Right ventricle myocardium superior (tissue), 1 donor: ENCODE data around the gene FAM162A. TPM values are rescaled to one million over a fixed set of nuclear protein-coding genes. Genes with fewer than 3 reads are reported as not detected.
"Not testable (repeated sequence)": the region's sequence is repeated elsewhere in the genome, so short reads cannot be mapped to it uniquely, and the experiment has no call there.

Experiments used
- ATAC-seq: fragments of 200-7000 bp; cut with Tn5 transposase; one replicate; pipeline ENCODE4 v1.9.1; 2020; ENCODE audit warnings: mild to moderate bottlenecking; ENCODE audit not compliant: poor library complexity
- DNase-seq: peaks from one replicate; pipeline ENCODE4 v3.0.0-alpha.2; 2020
- intact Hi-C: fragments of 100-400 bp; cut with DNase I; formaldehyde crosslinking; loops from one replicate; pipeline ENCODE4 v1.11.2; 2022
- total RNA-seq: library from RNA; stranded (reverse); fragmentation: NEBNext Ultra II Directional; extraction: Animal tissue kit (Norgen Biotek cat#: 25700); gene quantifications from one replicate; pipeline ENCODE4 v1.2.1, GENCODE V29; 2021
- donor health status: DM: no; HTN: yes; CAD: no; lungs with severe emphysema.

FAM162A gene
- total RNA-seq, 1 donor from 2014 or later = 144 TPM

- intact Hi-C loops = no loop called here
- ATAC-seq (no peak), DNase-seq (no peak)
Observed at GRCh38 chr3:122410639-122411038, 26.7 kb downstream of the FAM162A start.

GRCh38 chr3:122414391-122414790 lies 30.4 kb downstream of the FAM162A start:
- intact Hi-C loops = no loop called here
- DNase-seq (no peak), ATAC-seq (no peak)

GRCh38 chr3:122415104-122415744 lies 31.2 kb downstream of the FAM162A start:
- intact Hi-C loops = no loop called here
- DNase-seq = no peak
- peak; percentile 24 for ATAC-seq

GRCh38 chr3:122415762-122416654 lies 32.0 kb downstream of the FAM162A start, which contains the start of gene WDR5B:
Gene WDR5B, minus strand, starts transcription at chr3:122416062. Its CDS starts 534 bp downstream, at chr3:122415528.
- intact Hi-C loops = no loop called here
- DNase-seq (peak; percentile 97), ATAC-seq (peak; percentile 97)

GRCh38 chr3:122416966-122417365 lies 33.0 kb downstream of the FAM162A start:
- intact Hi-C loops = no loop called here
- ATAC-seq = no peak
- no peak for DNase-seq

DNA sequence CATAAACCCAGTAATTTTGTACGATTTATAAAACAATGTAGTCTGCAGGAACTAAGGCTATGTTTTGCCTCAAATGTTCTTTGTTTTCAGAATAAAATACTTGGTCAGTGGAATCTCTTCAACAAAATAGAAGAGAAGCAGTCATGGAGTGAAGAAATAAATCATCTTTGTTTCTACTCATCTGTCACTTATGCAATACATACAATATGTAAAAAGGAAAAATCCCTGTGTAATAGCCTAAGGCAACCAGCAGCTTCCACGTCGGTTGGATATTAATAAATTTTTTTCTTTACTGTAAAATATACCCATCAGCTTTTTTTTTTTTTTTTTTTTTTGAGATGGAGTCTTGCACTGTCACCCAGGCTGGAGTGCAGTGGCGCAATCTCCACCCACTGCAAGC lies 37.1 kb downstream of the FAM162A start:
- intact Hi-C loops = no loop called here
- DNase-seq = no peak
- ATAC-seq = no peak

DNA sequence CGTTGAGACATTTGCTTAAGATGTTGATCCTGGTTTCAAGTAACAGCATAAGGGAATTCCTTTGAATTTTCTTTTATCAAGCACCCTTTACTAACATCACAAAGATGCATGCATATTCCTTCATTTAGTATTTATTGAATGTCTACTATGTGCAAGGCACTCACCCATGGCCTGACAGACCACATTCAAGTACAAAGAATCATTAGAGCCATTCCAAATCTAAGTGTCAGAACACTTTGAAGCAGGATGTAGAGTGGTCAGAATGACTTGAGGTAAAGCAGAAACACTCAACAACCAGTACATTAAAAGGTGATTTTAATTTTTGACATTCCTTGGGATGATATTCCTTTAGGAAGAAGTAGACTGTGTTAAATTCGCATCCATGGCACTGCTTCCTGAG lies 37.9 kb downstream of the FAM162A start:
- intact Hi-C loops = no loop called here
- no peak for ATAC-seq
- no peak for DNase-seq

DNA sequence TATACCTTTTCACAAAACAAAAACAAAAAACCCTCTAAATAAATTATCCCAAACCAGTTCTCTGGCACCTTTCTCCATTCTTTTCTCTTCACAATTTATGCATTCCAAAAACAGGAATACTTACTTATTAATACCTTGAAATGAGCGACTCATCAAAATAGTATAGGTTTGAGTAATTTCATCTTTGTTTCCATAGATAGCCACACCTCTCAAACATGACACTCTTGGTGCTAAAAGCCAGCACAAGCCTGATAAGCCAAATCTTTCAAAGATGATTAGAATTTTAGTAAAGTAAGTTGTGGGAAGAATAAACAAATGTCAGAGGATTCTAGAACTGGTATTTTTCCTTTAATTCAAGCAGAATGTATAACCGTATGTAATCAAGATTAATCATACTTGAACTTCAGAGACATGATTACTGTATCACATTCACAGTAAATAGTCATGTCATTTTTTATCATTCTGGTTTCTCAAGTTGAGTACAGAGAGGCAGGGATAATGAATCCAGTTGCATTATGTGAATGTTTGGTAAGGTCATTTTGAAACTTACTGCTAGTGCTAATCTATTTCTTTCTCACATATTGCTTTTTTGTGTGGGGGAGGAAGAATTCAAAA lies 44.0 kb downstream of the FAM162A start:
- intact Hi-C loops = no loop called here
- ATAC-seq (no peak), DNase-seq (no peak)

GRCh38 chr3:122430371-122430770 lies 46.4 kb downstream of the FAM162A start:
- DNase-seq (no peak), ATAC-seq (no peak)
- intact Hi-C loops = no loop called here

GRCh38 chr3:122435950-122436349 lies 52.0 kb downstream of the FAM162A start:
- intact Hi-C loops = no loop called here
- DNase-seq (no peak), ATAC-seq (no peak)

DNA sequence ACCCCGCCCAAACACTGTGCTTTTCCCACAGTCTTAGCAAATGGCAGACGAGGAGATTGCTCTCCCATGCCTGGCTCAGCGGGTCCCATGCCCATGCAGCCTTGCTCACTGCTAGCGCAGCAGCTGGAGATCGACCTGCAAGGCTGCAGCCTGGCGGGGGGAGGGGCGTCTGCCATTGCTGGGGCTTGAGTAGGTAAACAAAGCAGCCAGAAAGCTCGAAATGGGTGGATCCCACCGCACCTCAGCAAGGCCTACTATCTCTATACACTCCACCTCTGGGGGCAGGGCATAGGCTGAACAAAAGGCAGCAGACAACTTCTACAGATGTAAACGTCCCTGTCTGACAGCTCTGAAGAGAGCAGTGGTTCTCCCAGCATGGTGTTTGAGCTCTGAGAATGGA lies 59.1 kb downstream of the FAM162A start:
- no peak for ATAC-seq
- intact Hi-C loops = no loop called here
- DNase-seq = no peak

DNA sequence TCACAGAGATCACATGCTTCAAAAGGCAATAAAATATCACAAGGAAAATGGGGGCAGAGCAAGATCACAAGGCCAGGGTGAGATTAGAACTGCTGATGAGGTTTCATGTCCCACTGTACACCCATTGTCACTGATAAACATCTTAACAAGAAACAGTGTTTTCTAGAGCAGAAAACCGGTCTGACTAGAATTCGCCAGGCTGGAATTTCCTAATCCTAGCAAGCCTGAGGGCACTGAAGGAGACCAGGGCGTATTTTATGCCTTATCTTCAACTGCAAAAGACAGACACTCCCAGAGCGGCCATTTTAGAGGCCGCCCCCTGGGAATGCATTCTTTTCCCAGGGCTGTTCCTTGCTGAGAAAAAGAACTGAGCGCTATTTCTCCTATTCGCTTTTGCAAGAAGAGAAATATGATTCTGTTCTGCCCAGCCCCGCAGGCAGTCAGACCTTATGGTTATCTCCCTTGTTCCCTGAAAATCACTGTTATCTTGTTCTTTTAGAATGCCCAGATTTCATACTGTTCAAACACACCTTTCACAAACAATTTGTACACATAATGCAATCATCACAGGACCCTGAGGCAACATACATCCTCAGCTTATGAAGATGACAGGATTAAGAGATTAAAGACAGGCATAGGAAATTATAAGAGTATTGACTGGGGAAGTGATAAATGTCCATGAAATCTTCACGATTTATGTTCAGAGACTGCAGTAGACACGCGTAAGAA lies 59.9 kb downstream of the FAM162A start:
- ATAC-seq, intact Hi-C loops, DNase-seq: not testable (repeated sequence)

GRCh38 chr3:122444491-122444887 lies 60.5 kb downstream of the FAM162A start:
- DNase-seq, intact Hi-C loops, ATAC-seq: not testable (repeated sequence)

DNA sequence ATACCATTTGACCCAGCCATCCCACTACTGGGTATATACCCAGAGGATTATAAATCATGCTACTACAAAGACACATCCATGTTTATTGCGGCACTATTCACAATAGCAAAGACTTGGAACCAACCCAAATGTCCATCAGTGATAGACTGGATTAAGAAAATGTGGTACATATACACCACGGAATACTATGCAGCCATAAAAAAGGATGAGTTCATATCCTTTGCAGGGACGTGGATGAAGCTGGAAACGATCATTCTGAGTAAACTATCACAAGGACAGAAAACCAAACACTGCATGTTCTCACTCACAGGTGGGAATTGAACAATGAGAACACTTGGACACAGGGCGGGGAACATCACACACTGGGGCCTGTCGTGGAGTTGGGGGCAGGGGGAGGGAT lies 64.2 kb downstream of the FAM162A start:
- ATAC-seq, intact Hi-C loops, DNase-seq: not testable (repeated sequence)

GRCh38 chr3:122451371-122451770 lies 67.4 kb downstream of the FAM162A start:
- DNase-seq = no peak
- intact Hi-C loops = no loop called here
- no peak for ATAC-seq

DNA sequence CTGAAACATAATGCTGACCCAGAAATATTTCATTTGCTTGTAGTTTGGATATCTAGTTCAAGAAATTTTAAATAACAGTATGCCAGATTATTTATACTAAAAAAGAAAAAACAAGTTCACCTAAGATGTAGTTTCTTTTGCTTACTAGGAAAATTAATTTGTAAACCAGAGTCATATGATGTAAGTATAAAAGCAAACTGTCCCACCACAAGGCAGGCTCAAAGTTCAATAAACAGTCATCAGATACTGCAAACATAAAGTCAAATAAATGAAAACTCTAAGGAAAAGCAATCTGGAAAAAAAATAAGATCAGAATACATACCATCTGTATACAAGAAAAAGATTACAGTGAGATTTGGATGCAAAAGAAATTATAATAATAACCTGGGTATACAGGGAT lies 72.1 kb downstream of the FAM162A start:
- intact Hi-C loops = no loop called here
- ATAC-seq = no peak
- DNase-seq = no peak

DNA sequence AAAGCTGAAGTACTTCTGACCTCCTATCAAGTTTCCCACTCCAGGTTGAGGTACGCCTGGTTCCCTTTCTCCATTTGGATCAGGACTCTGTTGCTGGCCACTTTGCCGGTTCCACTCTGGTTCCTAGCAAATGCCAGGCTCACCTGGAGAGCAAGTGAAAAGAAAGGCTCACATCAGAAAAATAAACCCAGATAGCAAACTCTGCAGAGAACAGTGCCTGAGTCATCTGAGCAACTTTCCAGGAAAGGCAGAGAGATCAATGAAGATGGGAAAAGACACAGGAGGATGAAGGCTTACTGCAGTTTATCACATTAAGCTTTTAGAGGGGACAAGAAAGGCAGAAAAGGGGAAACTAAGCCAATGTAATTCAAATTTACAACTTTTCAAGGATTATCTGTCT lies 73.7 kb downstream of the FAM162A start:
- intact Hi-C loops = no loop called here
- no peak for DNase-seq
- ATAC-seq = no peak

GRCh38 chr3:122458992-122459391 lies 75.0 kb downstream of the FAM162A start:
- peak; percentile 34 for ATAC-seq
- intact Hi-C loops = no loop called here
- no peak for DNase-seq

DNA sequence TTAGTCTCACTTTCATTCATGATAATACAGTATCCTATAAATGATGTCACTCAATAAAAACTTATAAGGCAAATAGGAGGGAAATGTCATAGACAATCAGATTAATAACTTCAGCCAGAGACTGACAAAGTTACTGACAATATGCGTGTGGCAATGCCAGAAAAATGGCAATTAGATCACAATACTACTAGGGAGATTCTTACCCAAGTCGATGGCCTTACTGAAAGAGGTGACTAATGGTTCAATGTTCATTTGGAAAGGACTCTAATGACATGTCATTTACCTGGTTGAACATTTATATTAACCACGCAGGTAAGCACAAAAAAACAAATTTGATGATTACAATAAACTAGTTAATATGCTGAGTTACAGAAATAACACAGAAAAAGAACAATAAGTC lies 77.8 kb downstream of the FAM162A start:
- DNase-seq = no peak

More for the DNA sequence above, 77.8 kb downstream of the FAM162A start:
- intact Hi-C loops = no loop called here
- no peak for ATAC-seq
